Kidney epithelial cell (primary cell): ENCODE data around the gene WDR18. TPM values are rescaled to one million over a fixed set of nuclear protein-coding genes. Genes with fewer than 3 reads are reported as not detected.

Source experiments
- DNase-seq: peaks from one replicate; pipeline ENCODE4 v3.0.0-alpha.2; 2010; ENCODE audit warnings: low read depth
- H3K27me3 ChIP-seq: 2 replicates; pipeline ENCODE4 v1.6.0; 2011; ENCODE audit warnings: low read length; ENCODE audit not compliant: control insufficient read depth, insufficient read depth
- H3K36me3 ChIP-seq: 2 replicates; pipeline ENCODE4 v1.5.1; 2011; ENCODE audit warnings: low read length; ENCODE audit not compliant: control insufficient read depth, insufficient read depth
- H3K4me3 ChIP-seq: 2 replicates; pipeline ENCODE4 v1.5.1; 2011; ENCODE audit warnings: low read depth, mild to moderate bottlenecking, control low read depth, low read length
- total RNA-seq: library from RNA; depleted of rRNA; stranded (reverse); fragments of >200 nt; gene quantifications from 2 replicates; pipeline ENCODE4 v1.2.3, GENCODE V29; 2015
- TF ChIP-seq, protein P1 (sequence below): IDR thresholded peaks from 2 replicates; pipeline ENCODE4 v1.5.1; 2011; ENCODE audit warnings: mild to moderate bottlenecking, moderate library complexity, low read length, control low read depth, inconsistent platforms; ENCODE audit not compliant: insufficient read depth, poor library complexity, severe bottlenecking

The WDR18 gene
- total RNA-seq, 1 donor from 2014 or later: 54.6 TPM

DNA sequence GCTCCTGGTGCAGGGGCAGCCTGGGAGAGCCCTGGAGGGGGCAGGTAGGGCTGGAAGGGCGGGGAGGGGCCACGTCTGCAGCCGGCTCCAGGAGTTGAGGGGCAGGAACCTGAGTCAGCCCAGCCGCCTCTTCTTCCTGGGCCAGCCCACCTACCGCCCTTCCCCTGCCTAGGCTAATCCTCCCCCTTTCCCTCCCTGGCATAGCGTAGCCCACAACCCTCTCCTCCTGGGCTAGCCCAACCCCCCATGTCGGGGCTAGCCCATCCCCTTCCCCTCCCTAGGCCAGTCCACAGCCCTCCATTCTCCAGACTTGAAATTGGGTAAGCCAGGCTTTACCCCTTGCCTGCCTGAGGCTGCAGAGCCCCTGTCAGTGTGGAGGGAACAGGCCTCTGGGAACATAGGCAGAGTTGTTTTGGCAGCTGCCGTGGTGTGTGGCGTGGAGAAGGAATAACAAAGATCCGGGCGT, 20.6 kb upstream of the WDR18 start:
- Histone ChIP-seq H3K4me3 (no peak overlapping the region), H3K27me3 (no peaks in the 10 kb centered on the region), H3K36me3 (no peaks in the 10 kb centered on the region)
- TF ChIP-seq, protein P1, sequence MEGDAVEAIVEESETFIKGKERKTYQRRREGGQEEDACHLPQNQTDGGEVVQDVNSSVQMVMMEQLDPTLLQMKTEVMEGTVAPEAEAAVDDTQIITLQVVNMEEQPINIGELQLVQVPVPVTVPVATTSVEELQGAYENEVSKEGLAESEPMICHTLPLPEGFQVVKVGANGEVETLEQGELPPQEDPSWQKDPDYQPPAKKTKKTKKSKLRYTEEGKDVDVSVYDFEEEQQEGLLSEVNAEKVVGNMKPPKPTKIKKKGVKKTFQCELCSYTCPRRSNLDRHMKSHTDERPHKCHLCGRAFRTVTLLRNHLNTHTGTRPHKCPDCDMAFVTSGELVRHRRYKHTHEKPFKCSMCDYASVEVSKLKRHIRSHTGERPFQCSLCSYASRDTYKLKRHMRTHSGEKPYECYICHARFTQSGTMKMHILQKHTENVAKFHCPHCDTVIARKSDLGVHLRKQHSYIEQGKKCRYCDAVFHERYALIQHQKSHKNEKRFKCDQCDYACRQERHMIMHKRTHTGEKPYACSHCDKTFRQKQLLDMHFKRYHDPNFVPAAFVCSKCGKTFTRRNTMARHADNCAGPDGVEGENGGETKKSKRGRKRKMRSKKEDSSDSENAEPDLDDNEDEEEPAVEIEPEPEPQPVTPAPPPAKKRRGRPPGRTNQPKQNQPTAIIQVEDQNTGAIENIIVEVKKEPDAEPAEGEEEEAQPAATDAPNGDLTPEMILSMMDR: no peak
- no peak for DNase-seq

DNA sequence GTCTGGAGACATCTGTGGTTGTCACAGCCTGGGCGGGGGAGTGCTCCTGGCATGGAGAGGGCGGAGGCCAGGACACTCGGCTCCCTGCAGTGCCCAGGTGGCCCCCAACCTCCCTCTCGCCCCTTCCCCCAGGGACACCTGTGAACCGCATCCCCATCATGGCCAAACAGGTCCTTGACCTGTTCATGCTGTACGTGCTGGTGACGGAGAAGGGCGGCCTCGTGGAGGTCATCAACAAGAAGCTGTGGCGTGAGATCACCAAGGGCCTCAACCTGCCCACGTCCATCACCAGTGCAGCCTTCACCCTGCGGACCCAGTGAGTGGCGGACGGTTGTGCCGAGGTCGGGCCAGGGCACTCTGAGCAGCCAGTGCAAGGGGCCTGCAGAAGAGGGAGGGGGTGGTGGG, 20.0 kb upstream of the WDR18 start:
- no peaks in the 10 kb centered on the region for H3K36me3 ChIP-seq
- no peak for DNase-seq
- TF ChIP-seq, protein P1: no peak
- H3K4me3 ChIP-seq: no peak overlapping the region
- H3K27me3 ChIP-seq: no peaks in the 10 kb centered on the region

DNA sequence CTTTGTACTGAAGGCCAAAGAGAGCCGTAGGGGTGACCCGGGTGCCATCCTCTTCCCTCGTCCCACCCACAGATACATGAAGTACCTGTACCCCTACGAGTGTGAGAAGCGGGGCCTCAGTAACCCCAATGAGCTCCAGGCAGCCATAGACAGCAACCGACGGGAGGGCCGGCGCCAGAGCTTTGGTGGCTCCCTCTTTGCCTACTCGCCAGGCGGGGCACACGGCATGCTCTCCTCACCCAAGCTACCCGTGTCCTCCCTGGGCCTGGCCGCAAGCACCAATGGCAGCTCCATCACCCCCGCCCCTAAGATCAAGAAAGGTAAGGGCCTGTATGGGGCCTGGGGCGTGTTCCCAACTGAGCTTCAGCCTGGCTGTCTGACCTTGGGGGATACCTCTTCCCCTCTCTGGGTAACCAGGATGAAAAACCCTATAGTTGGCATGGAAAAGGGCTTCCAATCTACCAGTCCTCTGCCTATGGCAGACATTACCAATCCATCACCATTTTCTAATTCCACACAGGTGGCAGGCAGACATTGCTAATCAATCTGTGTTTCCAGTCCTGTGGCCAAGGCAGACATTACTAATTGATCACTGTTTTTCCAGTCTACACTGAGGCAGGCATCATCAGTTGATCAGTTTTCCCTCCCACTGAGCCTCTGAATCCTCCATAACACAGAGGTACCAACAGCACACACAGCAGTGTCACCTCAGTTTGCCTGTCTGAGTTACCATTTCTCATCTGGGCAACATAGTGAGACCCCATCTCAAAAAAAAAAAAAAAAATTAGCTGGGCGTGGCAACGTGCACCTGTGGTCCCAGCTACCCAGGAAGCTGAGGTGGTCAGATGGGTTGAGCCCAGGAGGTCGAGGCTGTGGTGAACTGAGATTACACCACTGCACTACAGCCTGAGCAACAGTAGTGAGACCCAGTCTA, 19.1 kb upstream of the WDR18 start:
- no peaks in the 10 kb centered on the region for H3K27me3 ChIP-seq
- TF ChIP-seq, protein P1: no peak
- DNase-seq: no peak
- no peak overlapping the region for H3K4me3 ChIP-seq
- H3K36me3 ChIP-seq: no peaks in the 10 kb centered on the region

DNA sequence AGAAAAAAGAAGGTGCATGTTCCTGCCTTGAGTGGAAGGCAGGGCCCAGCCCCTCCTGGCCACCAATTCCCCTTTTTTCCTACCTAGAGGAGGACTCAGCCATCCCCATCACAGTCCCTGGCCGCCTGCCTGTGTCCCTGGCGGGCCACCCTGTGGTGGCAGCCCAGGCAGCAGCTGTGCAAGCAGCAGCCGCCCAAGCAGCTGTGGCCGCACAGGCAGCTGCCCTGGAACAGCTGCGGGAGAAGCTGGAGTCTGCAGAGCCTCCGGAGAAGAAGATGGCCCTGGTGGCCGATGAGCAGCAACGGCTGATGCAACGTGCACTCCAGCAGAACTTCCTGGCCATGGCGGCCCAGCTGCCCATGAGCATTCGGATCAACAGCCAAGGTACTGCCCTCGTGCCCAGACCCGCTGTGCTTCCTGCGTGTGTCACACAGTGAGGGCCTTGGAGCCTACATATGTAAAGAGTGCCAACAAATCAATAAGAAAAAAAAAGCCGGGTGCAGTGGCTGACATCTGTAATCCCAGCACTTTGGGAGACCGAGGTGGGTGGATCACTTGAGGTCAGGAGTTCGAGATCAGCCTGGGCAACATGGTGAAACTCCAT, 17.6 kb upstream of the WDR18 start:
- DNase-seq: no peak
- no peak overlapping the region for H3K4me3 ChIP-seq
- peaks cover 3% of the 10 kb centered on the region for H3K36me3 ChIP-seq
- H3K27me3 ChIP-seq: no peaks in the 10 kb centered on the region
- TF ChIP-seq, protein P1: no peak

DNA sequence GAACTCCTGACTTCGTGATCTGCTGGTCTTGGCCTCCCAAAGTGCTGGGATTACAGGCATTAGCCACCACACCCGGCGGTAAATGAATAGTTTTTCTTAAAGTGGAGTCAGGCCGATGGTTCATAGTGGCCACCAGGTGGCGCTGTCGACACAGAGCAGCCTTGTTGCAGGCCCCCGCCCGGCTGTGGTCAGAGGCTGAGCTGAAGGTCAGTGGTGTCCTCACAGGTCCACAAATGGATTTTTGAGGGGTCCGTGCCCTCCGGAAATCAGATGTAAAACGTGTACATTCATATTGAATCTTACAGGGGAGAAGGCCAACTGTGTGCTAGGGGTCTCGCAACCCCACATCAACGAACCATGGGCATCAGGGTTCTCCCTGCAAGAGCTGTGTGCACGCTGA, 13.4 kb upstream of the WDR18 start:
- no peaks in the 10 kb centered on the region for H3K27me3 ChIP-seq
- DNase-seq: no peak
- peaks cover 3% of the 10 kb centered on the region for H3K36me3 ChIP-seq
- H3K4me3 ChIP-seq: no peak overlapping the region
- TF ChIP-seq, protein P1: peak; percentile 71
